Thoracic aorta (tissue), 2 donors: Measurements from ENCODE around the gene AHRR. TPM values are rescaled to one million over a fixed set of nuclear protein-coding genes. Genes with fewer than 3 reads are reported as not detected.

ENCODE experiments used
- ATAC-seq: fragments of 150-250 bp; one replicate; pipeline ENCODE4 v1.8.0; 2017; ENCODE audit warnings: low read depth; ENCODE audit not compliant: insufficient number of reproducible peaks, low FRiP score
- DNase-seq: peaks from one replicate; pipeline ENCODE4 v3.0.0-alpha.2; 2020; ENCODE audit warnings: low spot score
- H3K27ac ChIP-seq, 2 donors: fragments of 200-600 bp; sonication (generic); 1 replicate in 1 of 2; 2 replicates in 1 of 2; pipeline ENCODE4 v1.5.1; 2016; ENCODE audit warnings: mild to moderate bottlenecking in 2 of 2, moderate library complexity in 2 of 2
- H3K27me3 ChIP-seq: fragments of 200-600 bp; sonication (generic); replicated peaks from 2 replicates; pipeline ENCODE4 v1.6.0; 2016; ENCODE audit warnings: mild to moderate bottlenecking; ENCODE audit not compliant: insufficient read depth
- H3K36me3 ChIP-seq: fragments of 200-600 bp; sonication (generic); one replicate; pipeline ENCODE4 v1.5.1; 2016
- H3K4me1 ChIP-seq, 2 donors: fragments of 200-600 bp; sonication (generic); 1 replicate in 1 of 2; 2 replicates in 1 of 2; pipeline versions ENCODE4 v1.5.1 to v1.6.0; 2016; ENCODE audit warnings: low read depth in 2 of 2, mild to moderate bottlenecking in 1 of 2; ENCODE audit not compliant: control insufficient read depth in 1 of 2
- H3K4me3 ChIP-seq: fragments of 200-600 bp; sonication (generic); 2 replicates; pipeline ENCODE4 v1.5.1; 2016; ENCODE audit warnings: mild to moderate bottlenecking
- H3K9me3 ChIP-seq: fragments of 200-600 bp; sonication (generic); 2 replicates; pipeline ENCODE4 v1.5.1; 2016
- total RNA-seq, 2 donors: library from RNA; depleted of rRNA; stranded (reverse); fragments of >200 nt; gene quantifications; one replicate each; pipeline versions ENCODE4 v1.1.0 to v1.2.3, GENCODE V29; 2016
- TF ChIP-seq, protein P1 (sequence below): fragments of 200-600 bp; sonication (generic); IDR thresholded peaks from one replicate; pipeline ENCODE4 v1.5.1; 2019; ENCODE audit warnings: antibody characterized with exemption

The AHRR gene
- total RNA-seq, 2 donors from 2014 or later, result 0.85 to 3.1 TPM

DNA sequence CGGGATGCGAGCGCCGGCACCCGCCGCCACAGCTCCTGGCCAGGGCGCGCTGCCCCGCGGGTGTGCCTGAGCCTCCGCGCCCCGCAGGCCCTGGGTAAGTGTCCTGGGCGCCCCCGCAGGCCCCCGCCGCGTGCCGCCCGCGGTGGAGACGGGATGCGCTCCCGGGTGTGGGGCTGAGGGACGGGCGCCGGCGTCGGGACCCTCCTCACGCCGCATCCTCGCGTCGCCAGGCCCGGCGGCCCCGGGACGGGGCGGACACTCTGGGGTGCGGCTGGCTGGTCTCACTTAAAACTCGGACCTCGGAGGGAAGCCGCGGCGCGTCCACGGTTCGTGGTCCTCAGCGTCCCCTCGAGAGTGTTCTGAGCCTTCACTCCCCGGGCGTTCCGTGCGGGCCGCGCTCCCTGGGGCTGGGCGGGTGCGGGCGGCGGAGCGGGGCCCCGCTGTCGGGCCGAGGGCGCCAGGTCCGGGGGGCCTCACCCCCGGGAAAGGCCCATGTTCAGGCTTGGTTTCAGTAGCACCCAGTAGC, 275 bp downstream of the AHRR start:
- peak overlapping the region; percentile 71 for H3K4me3 ChIP-seq
- TF ChIP-seq, protein P1, sequence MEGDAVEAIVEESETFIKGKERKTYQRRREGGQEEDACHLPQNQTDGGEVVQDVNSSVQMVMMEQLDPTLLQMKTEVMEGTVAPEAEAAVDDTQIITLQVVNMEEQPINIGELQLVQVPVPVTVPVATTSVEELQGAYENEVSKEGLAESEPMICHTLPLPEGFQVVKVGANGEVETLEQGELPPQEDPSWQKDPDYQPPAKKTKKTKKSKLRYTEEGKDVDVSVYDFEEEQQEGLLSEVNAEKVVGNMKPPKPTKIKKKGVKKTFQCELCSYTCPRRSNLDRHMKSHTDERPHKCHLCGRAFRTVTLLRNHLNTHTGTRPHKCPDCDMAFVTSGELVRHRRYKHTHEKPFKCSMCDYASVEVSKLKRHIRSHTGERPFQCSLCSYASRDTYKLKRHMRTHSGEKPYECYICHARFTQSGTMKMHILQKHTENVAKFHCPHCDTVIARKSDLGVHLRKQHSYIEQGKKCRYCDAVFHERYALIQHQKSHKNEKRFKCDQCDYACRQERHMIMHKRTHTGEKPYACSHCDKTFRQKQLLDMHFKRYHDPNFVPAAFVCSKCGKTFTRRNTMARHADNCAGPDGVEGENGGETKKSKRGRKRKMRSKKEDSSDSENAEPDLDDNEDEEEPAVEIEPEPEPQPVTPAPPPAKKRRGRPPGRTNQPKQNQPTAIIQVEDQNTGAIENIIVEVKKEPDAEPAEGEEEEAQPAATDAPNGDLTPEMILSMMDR, result no peak
- no peaks in the 10 kb centered on the region for H3K9me3 ChIP-seq
- DNase-seq, result no peak
- H3K36me3 ChIP-seq, result no peaks in the 10 kb centered on the region
- H3K27ac ChIP-seq, result no peak overlapping the region
- ATAC-seq, result no peak
- H3K4me1 ChIP-seq, result peaks cover 7 to 23% of the 10 kb centered on the region in 2 donors
- no peaks in the 10 kb centered on the region for H3K27me3 ChIP-seq

DNA sequence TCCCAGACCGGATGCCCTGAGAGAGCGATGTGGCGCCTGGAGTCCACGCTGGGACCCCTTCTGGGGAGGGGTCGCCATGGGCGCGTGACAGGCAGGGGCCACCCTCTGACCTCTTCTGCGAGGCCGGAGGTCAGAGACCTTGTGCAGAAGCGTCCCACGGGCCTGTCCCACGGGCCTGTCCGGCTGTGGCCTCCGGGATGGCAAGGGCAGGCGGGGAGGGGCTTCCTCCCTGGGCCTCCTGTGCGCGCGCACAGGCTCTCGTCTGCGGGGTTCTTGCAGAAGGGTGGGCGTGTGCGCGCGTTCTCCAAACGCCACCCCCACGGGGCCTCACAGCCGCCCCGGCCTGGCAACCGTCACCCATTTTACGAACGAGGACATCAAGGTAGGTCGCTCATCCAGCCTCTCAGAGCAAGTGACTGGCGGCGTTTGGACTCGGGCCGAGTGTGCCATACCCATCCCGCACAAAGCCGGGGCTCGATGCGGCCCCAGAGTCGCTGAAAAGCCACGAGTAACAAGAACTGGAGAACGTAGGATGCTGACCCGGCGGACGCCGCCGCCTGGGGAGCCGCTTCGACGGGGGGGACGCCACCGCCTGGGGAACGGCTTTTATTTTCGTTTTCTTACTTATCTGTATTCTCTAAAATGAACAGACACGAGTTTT, 897 bp downstream of the AHRR start:
- Histone ChIP-seq H3K4me3 (peak overlapping the region; percentile 71), H3K27ac (no peak overlapping the region), H3K4me1 (peaks cover 7 to 23% of the 10 kb centered on the region in 2 donors), H3K27me3 (no peaks in the 10 kb centered on the region), H3K36me3 (no peaks in the 10 kb centered on the region), H3K9me3 (no peaks in the 10 kb centered on the region)
- DNase-seq, result no peak
- ATAC-seq, result no peak
- TF ChIP-seq, protein P1, result no peak

DNA sequence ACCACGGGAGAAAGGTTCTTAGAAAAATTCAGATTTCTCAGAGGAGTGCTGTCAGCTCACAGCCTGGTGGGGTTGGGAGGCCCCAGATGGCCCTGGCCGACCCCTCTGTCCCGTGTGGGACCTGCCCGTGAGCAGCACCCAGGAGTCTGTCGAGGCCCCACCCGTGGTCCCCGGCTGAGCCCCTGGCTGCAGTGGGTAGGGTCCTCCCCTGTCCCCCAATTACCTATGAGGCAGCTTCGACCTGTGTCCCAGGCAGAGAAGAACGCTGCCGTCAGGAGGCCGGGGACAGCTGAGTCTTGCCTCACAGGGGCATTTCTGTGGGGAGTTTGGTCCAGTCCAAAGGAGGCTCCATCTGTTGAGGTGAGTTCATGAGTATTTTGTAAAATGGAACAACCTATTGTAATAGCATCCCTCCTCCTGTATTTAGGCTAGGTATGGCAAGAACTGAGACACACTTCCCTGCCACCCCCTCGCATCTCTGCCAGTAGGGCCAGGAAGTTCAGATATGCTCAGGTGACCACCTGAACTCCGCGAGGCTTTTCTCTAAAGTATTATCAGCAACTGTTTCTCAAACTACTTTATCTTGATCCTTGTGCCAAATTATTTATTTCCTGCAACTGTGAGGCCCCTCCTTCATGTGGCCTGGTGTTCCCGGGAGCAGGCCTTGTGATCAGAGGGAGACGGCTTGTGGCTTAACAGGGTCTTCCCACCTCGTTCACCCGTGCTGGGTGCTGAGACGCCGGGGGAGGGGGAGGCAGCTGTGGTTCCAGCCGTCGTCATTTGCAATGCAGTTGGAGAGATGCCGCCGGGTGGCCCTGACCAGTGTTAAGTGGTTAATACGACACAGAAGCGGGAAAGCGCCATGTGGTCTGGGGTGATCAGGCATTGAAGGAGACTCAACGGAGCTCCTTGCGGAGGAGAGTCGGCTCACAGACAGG, 1.7 kb downstream of the AHRR start:
- Histone ChIP-seq H3K27me3 (no peaks in the 10 kb centered on the region), H3K36me3 (no peaks in the 10 kb centered on the region), H3K4me3 (peak overlapping the region; percentile 71), H3K9me3 (no peaks in the 10 kb centered on the region), H3K4me1 (peaks cover 7 to 23% of the 10 kb centered on the region in 2 donors), H3K27ac (no peak overlapping the region)
- ATAC-seq (no peak), DNase-seq (no peak)
- TF ChIP-seq, protein P1, result no peak

DNA sequence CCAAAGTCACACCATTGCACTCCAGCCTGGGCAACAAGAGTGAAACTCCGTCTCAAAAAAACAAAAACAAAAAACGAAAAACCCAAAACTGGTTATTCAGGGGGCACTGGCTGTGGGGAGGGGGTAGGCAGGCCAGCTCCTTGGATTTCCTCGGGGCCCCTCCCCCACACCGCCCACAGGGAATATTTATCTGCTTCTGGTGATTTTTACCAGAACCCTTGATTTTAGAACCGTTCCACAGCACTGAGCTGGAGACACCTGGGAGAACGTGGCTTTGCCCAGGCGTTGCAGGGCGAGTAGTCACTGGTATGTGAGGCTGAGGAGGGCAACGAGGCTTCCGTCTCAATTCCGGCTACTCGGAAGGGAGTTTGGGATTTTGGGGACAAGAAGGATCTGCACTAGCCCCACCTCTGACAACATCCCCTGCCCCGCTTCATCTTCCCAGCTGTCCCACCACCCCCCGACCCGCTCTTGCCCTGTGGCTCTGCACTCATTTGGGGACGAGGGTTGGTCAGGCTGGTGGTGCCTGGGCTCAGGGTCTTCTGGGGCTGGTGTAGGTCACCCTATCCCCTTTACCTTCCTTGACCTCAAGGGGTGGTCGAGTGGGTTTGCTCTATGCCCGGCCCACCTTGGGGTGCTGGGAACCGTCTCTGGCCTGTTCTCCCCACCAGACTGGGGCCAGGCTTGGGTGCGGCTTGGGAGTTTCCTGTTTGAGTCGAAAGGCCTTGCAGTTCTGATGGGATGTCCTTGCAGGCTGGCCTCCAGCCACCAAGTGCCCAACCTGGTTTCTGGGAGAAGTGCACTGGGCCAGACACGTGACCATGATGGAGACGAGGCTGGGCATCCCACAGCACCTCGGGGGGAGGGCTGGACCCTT, 3.5 kb downstream of the AHRR start:
- H3K27ac ChIP-seq, result no peak overlapping the region
- H3K4me3 ChIP-seq, result no peak overlapping the region
- H3K9me3 ChIP-seq, result no peaks in the 10 kb centered on the region
- H3K36me3 ChIP-seq, result no peaks in the 10 kb centered on the region
- no peaks in the 10 kb centered on the region for H3K27me3 ChIP-seq
- DNase-seq, result no peak
- TF ChIP-seq, protein P1, result no peak
- peaks cover 7 to 23% of the 10 kb centered on the region in 2 donors for H3K4me1 ChIP-seq
- ATAC-seq, result no peak
